Neural cell (in vitro differentiated cells): ENCODE measurements around the gene ZBTB37.

Experiments
- CTCF ChIP-seq: fragments of 450-650 bp; IDR thresholded peaks from 2 replicates; pipeline ENCODE4 v1.5.1; 2014; ENCODE audit warnings: antibody characterized with exemption, mild to moderate bottlenecking, moderate library complexity; ENCODE audit not compliant: poor library complexity, severe bottlenecking
- MXI1 ChIP-seq: fragments of 450-650 bp; conservative IDR thresholded peaks from 2 replicates; pipeline ENCODE4 v1.6.1; 2014; ENCODE audit warnings: antibody characterized with exemption, mild to moderate bottlenecking; ENCODE audit not compliant: poor library complexity, severe bottlenecking

DNA sequence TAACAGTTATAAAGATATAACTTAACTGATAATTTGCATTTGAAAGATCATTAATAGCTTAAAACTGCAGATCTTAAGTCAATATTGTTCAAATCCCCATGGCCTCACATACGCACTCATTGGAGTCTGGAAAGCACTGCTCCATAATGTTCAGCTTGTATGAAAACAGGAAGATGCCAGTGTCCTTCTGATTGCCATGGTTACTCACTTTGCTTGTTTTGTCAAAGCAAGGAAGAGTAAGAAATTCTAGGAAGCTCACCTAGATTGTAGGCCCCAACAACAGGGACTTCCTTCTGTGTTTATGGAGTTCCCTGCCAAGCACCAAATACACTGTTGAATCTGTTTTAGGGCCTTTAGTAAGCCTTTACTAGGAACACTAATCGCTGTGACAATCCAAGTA is 11.3 kb upstream of the ZBTB37 start:
- TF ChIP-seq MXI1 = no peak
- no peak for TF ChIP-seq CTCF
